ENCODE data around the gene KIAA0753. TPM values are rescaled to one million over a fixed set of nuclear protein-coding genes. Genes with fewer than 3 reads are reported as not detected.

Gene KIAA0753
- total and polyA plus RNA-seq, 2 of the 4 experiments (the other 2 are of a cell fraction) = 10.2 to 17.6 TPM

DNA sequence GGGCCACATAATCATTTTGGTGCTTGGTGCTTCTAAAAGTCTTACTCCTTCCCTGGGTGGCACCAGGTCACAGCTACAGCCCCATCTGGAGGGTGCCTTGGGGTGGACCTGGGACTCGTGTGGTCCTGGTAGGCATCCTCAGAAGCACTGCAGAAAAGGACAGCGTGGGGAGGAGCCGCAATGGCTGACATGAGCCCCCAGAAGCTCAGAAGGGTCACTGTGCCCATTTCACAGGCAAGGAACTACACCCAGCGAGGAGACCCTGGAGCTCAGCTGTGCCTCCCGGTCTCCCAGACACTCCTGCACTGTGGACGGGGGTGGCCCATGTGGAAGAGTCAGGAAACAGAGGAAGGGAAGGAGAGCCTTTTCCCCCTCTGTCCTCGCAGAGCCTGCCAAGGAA lies 37.4 kb upstream of the KIAA0753 start:
- H3K27ac ChIP-seq (ENCODE audit: insufficient read depth, low read length) = no peak overlapping the region
- H3K4me1 ChIP-seq (ENCODE audit: control insufficient read depth, insufficient read depth, low read length) = no peaks in the 10 kb centered on the region
- H3K79me1 ChIP-seq (ENCODE audit: low read depth in 1 of 2, low read length in 2 of 2) = no peaks in the 10 kb centered on the region
- TF ChIP-seq NFE2L2 (IDR thresholded peaks at IDR 0.05; ENCODE audit: low read depth, low read length) (no peak), CEBPB (IDR thresholded peaks at IDR 0.05; ENCODE audit: low read depth, low read length) (no peak), MAZ (IDR thresholded peaks at IDR 0.05; ENCODE audit: borderline replicate concordance, low read depth, low read length) (no peak), CHD1 (IDR thresholded peaks at IDR 0.05; ENCODE audit: low read depth, low read length) (no peak), RCOR1 (IDR thresholded peaks at IDR 0.05; ENCODE audit: insufficient replicate concordance, low read length) (no peak), POLR2A (IDR thresholded peaks at IDR 0.05; ENCODE audit: low read depth, low read length) (no peak), BHLHE40 (IDR thresholded peaks at IDR 0.05; ENCODE audit: low read depth, low read length) (no peak), RAD21 (IDR thresholded peaks at IDR 0.05; ENCODE audit: low read length) (no peak), SMC3 (IDR thresholded peaks at IDR 0.05; ENCODE audit: low read depth, low read length) (no peak), MXI1 (IDR thresholded peaks at IDR 0.05; ENCODE audit: borderline replicate concordance, low read depth, low read length) (no peak), MAFK (IDR thresholded peaks at IDR 0.05; ENCODE audit: low read depth, low read length) (no peak), RFX5 (IDR thresholded peaks at IDR 0.05; ENCODE audit: low read depth, low read length) (no peak), FOS (IDR thresholded peaks at IDR 0.05; ENCODE audit: low read depth, low read length) (no peak)
- TF ChIP-seq, protein P1, sequence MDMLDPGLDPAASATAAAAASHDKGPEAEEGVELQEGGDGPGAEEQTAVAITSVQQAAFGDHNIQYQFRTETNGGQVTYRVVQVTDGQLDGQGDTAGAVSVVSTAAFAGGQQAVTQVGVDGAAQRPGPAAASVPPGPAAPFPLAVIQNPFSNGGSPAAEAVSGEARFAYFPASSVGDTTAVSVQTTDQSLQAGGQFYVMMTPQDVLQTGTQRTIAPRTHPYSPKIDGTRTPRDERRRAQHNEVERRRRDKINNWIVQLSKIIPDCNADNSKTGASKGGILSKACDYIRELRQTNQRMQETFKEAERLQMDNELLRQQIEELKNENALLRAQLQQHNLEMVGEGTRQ (IDR thresholded peaks at IDR 0.05; ENCODE audit: low read depth, low read length) = no peak
- TF ChIP-seq, protein P2, sequence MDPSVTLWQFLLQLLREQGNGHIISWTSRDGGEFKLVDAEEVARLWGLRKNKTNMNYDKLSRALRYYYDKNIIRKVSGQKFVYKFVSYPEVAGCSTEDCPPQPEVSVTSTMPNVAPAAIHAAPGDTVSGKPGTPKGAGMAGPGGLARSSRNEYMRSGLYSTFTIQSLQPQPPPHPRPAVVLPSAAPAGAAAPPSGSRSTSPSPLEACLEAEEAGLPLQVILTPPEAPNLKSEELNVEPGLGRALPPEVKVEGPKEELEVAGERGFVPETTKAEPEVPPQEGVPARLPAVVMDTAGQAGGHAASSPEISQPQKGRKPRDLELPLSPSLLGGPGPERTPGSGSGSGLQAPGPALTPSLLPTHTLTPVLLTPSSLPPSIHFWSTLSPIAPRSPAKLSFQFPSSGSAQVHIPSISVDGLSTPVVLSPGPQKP (IDR thresholded peaks at IDR 0.05; ENCODE audit: borderline replicate concordance, low read depth, low read length) = no peak
- TF ChIP-seq, protein P3, sequence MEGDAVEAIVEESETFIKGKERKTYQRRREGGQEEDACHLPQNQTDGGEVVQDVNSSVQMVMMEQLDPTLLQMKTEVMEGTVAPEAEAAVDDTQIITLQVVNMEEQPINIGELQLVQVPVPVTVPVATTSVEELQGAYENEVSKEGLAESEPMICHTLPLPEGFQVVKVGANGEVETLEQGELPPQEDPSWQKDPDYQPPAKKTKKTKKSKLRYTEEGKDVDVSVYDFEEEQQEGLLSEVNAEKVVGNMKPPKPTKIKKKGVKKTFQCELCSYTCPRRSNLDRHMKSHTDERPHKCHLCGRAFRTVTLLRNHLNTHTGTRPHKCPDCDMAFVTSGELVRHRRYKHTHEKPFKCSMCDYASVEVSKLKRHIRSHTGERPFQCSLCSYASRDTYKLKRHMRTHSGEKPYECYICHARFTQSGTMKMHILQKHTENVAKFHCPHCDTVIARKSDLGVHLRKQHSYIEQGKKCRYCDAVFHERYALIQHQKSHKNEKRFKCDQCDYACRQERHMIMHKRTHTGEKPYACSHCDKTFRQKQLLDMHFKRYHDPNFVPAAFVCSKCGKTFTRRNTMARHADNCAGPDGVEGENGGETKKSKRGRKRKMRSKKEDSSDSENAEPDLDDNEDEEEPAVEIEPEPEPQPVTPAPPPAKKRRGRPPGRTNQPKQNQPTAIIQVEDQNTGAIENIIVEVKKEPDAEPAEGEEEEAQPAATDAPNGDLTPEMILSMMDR (conservative IDR thresholded peaks at IDR 0.05; ENCODE audit: low read depth, low read length) = no peak
- no peak overlapping the region for H2BK120ac ChIP-seq (ENCODE audit: low read depth, low read length)
- no peak overlapping the region for H3K4ac ChIP-seq (ENCODE audit: low read depth, low read length)
- no peak overlapping the region for H3K4me3 ChIP-seq (ENCODE audit: insufficient read depth, low read depth, low read length)
- H2AK5ac ChIP-seq (ENCODE audit: low read depth, low read length) = no peak overlapping the region
- H4K20me1 ChIP-seq (ENCODE audit: insufficient read depth, low read length) = no peaks in the 10 kb centered on the region
- H3K9me1 ChIP-seq (ENCODE audit: insufficient read depth, low read length) = no peaks in the 10 kb centered on the region
- H3K14ac ChIP-seq (replicated peaks; ENCODE audit: low read depth, low read length) = no peak overlapping the region
- no peak overlapping the region for H3K56ac ChIP-seq (ENCODE audit: extremely low read depth, insufficient read depth, low read length)
- no peaks in the 10 kb centered on the region for H3K9me3 ChIP-seq (ENCODE audit: control insufficient read depth, insufficient read depth, low read length)
- H3K23ac ChIP-seq (ENCODE audit: low read depth, low read length) = no peak overlapping the region
- no peak for ATAC-seq (ENCODE audit: low read depth)
- no peak overlapping the region for H4K91ac ChIP-seq (ENCODE audit: insufficient read depth, low read depth, low read length)
- H3K9ac ChIP-seq (ENCODE audit: low read depth, low read length) = no peak overlapping the region
- in situ Hi-C loops (cut with MboI; ENCODE audit: low sequenced_read_pairs) = no loop called here
- no peaks in the 10 kb centered on the region for H3K36me3 ChIP-seq (ENCODE audit: control insufficient read depth, insufficient read depth, low read length)
- H2BK5ac ChIP-seq (ENCODE audit: low read depth, low read length, poor library complexity, severe bottlenecking) = no peak overlapping the region
- no peak overlapping the region for H2AK9ac ChIP-seq (replicated peaks; ENCODE audit: low read depth, low read length, poor library complexity)
- H3K27me3 ChIP-seq (ENCODE audit: control insufficient read depth, insufficient read depth, low read length) = peaks cover 29% of the 10 kb centered on the region
- no peak for DNase-seq
- no peak overlapping the region for H2AFZ ChIP-seq (replicated peaks; ENCODE audit: low read length, poor library complexity)
- no peak overlapping the region for H3K18ac ChIP-seq (ENCODE audit: low read depth, low read length)
- no peak overlapping the region for H2BK20ac ChIP-seq (ENCODE audit: low read depth, low read length)
- H4K5ac ChIP-seq (ENCODE audit: low read depth, low read length) = no peak overlapping the region
- CTCF ChIA-PET = no interaction called here
- H4K8ac ChIP-seq (ENCODE audit: low read depth in 2 of 2, low read length in 2 of 2) = no peak overlapping the region
- no peak overlapping the region for H3K4me2 ChIP-seq (ENCODE audit: low read depth, low read length)
- WGBS, 2 experiments (ENCODE audit: extremely low coverage in 2 of 2, insufficient read length in 1 of 2) = 50% methylated on average over 2 of the region's 7 CpGs; no CpG with 5 or more reads in 1 of the 2 experiments
- intact Hi-C loops (cut with micrococcal nuclease) = no loop called here
- BruUV-seq (replicated peaks) = no TSS peak
- POLR2A ChIA-PET (ENCODE audit: unreplicated experiment) = no interaction called here
- dilution Hi-C loops (cut with HindIII; ENCODE audit: low sequenced_read_pairs, unreplicated experiment) = no loop called here
- H2BK15ac ChIP-seq (ENCODE audit: low read depth, low read length) = no peak overlapping the region
